HepG2 (cell line): ENCODE results near the gene SLBP. TPM values are rescaled to one million over a fixed set of nuclear protein-coding genes. Genes with fewer than 3 reads are reported as not detected.

Source experiments
- ATAC-seq: fragments of 200-7000 bp; cut with Tn5 transposase; 3 replicates; pipeline ENCODE4 v1.9.1; 2020; ENCODE audit warnings: mild to moderate bottlenecking, moderate library complexity
- BruUV-seq: library from RNA; stranded (reverse); fragments of 400-500 nt; replicated peaks from 2 replicates; lab custom pipeline; 2021; lab: Mats Ljungman, UMichigan
- CTCF ChIA-PET: fragments of 300-600 bp; formaldehyde crosslinking; extraction: SDS; loops from one replicate; lab custom pipeline; 2021; ENCODE audit warnings: low total read pairs, inconsistent platforms, low intra/inter-chr PET ratio; lab: Yijun Ruan, JAX
- POLR2A ChIA-PET: fragments of 350-600 bp; sonication (Branson Sonifier 250); formaldehyde crosslinking; loops from one replicate; lab custom pipeline; 2020; ENCODE audit warnings: antibody characterized with exemption, inconsistent platforms; lab: Yijun Ruan, JAX
- DNase-seq: peaks from one replicate; pipeline ENCODE4 v3.0.0-alpha.2; 2015; ENCODE audit warnings: low spot score
- FAIRE-seq: peaks from 3 replicates; lab custom pipeline; 2011; peaks lifted over from hg19 to GRCh38; lab: Jason Lieb, UNC
- H2AFZ ChIP-seq: one replicate; pipeline ENCODE4 v1.6.1; 2011; ENCODE audit warnings: low read length, inconsistent platforms
- H3K27ac ChIP-seq: fragments of 300-600 bp; 3 replicates; pipeline ENCODE4 v1.8.0; 2011; ENCODE audit warnings: mixed run types, mild to moderate bottlenecking, mixed read lengths, low read length, inconsistent platforms; ENCODE audit not compliant: insufficient read depth; ENCODE audit errors: extremely low read length
- H3K27me3 ChIP-seq, 2 experiments: fragments of 200-600 bp in 1 of 2; 2 replicates in 1 of 2; 3 replicates in 1 of 2; pipeline versions ENCODE4 v1.6.0 to v1.8.0; 2011; ENCODE audit warnings: low read length in 2 of 2, mild to moderate bottlenecking in 2 of 2, moderate library complexity in 2 of 2, inconsistent platforms in 1 of 2; ENCODE audit not compliant: insufficient read depth in 2 of 2, control insufficient read depth in 1 of 2
- H3K36me3 ChIP-seq, 2 experiments: fragments of 200-600 bp in 1 of 2; replicated peaks in 1 of 2; 2 replicates in 1 of 2; 3 replicates in 1 of 2; pipeline versions ENCODE4 v1.5.1 to v1.8.0; 2011; ENCODE audit warnings: low read length in 2 of 2, inconsistent platforms in 1 of 2; ENCODE audit not compliant: insufficient read depth in 2 of 2, control insufficient read depth in 1 of 2
- H3K4me1 ChIP-seq: 2 replicates; pipeline ENCODE4 v1.5.1; 2012; ENCODE audit warnings: low read length, inconsistent platforms; ENCODE audit not compliant: insufficient read depth
- H3K4me2 ChIP-seq: 2 replicates; pipeline ENCODE4 v1.6.0; 2011; ENCODE audit warnings: low read depth, low read length, inconsistent platforms
- H3K4me3 ChIP-seq, 3 experiments: fragments of 200-600 bp in 1 of 3; sonication (generic), shearing (Covaris generic) in 1 of 3; replicated peaks in 1 of 3; 2 replicates each; pipeline ENCODE4 v1.5.1; 2011 to 2016; ENCODE audit warnings: low read length in 3 of 3, inconsistent platforms in 2 of 3, low read depth in 2 of 3, mild to moderate bottlenecking in 2 of 3, control low read depth in 1 of 3, mixed read lengths in 1 of 3; ENCODE audit not compliant: insufficient read depth in 1 of 3
- H3K79me2 ChIP-seq: one replicate; pipeline ENCODE4 v1.6.1; 2011; ENCODE audit warnings: low read length, inconsistent platforms; ENCODE audit not compliant: insufficient read depth
- H3K9ac ChIP-seq: 2 replicates; pipeline ENCODE4 v1.6.0; 2011; ENCODE audit warnings: mild to moderate bottlenecking, low read depth, low read length, inconsistent platforms; ENCODE audit not compliant: insufficient read depth
- H3K9me3 ChIP-seq: 2 replicates; pipeline ENCODE4 v1.5.1; 2012; ENCODE audit warnings: mild to moderate bottlenecking, low read length
- H4K20me1 ChIP-seq: 2 replicates; pipeline ENCODE4 v1.6.0; 2011; ENCODE audit warnings: inconsistent platforms, mild to moderate bottlenecking, low read length, moderate library complexity; ENCODE audit not compliant: insufficient read depth
- CENPT ChIP-seq: sonication (generic); formaldehyde crosslinking; IDR thresholded peaks from 2 replicates; pipeline ENCODE4 v1.8.0; 2022; ENCODE audit warnings: low read depth, mild to moderate bottlenecking, moderate library complexity, missing genetic modification reagents
- NFKBIZ ChIP-seq: IDR thresholded peaks from 2 replicates; pipeline ENCODE4 v1.6.1; 2018; ENCODE audit warnings: missing genetic modification reagents, missing compliant biosample characterization
- SATB2 ChIP-seq: sonication (generic); formaldehyde crosslinking; IDR thresholded peaks from 2 replicates; pipeline ENCODE4 v1.5.0; 2020; ENCODE audit warnings: missing genetic modification reagents
- SMAD9 ChIP-seq: sonication (generic); formaldehyde crosslinking; IDR thresholded peaks from 2 replicates; pipeline ENCODE4 v1.5.1; 2020; ENCODE audit warnings: mild to moderate bottlenecking, missing genetic modification reagents
- TBL1XR1 ChIP-seq: fragments of 150-350 bp; IDR thresholded peaks from 2 replicates; pipeline ENCODE4 v1.6.1; 2014; ENCODE audit warnings: borderline replicate concordance, low read length; ENCODE audit not compliant: partially characterized antibody
- U2AF2 ChIP-seq: fragments of 200-400 bp; formaldehyde crosslinking; IDR thresholded peaks from 2 replicates; pipeline ENCODE4 v1.6.1; 2017; ENCODE audit warnings: low read depth, mild to moderate bottlenecking, low read length
- ZNF282 ChIP-seq: fragments of 450-650 bp; IDR thresholded peaks from 2 replicates; pipeline ENCODE4 v1.6.1; 2018; ENCODE audit not compliant: partially characterized antibody
- ZNF773 ChIP-seq: sonication (generic); formaldehyde crosslinking; IDR thresholded peaks from 2 replicates; pipeline ENCODE4 v1.4.0; 2020; ENCODE audit warnings: missing genetic modification reagents, borderline replicate concordance
- ZSCAN29 ChIP-seq: sonication (generic); formaldehyde crosslinking; conservative IDR thresholded peaks from 2 replicates; pipeline ENCODE4 v1.4.0; 2020; ENCODE audit warnings: mild to moderate bottlenecking, missing genetic modification reagents
- WGBS: methylation state at CpG from one replicate; pipeline ENCODE4 v1.1.6; 2017; ENCODE audit warnings: low lambda C conversion rate; 5-methylcytosine and 5-hydroxymethylcytosine counted together
- in situ Hi-C: cut with HindIII; loops from 2 replicates; pipeline ENCODE4 v1.10.0; 2017; ENCODE audit warnings: low pct_unique_long_range_greater_than_20kb; ENCODE audit not compliant: extremely low pct_ligation_motif_present
- intact Hi-C: fragments of 100-400 bp; cut with micrococcal nuclease; formaldehyde crosslinking; loops from one replicate; pipeline ENCODE4 v1.10.0; 2022; ENCODE audit not compliant: unreplicated experiment
- polyA plus RNA-seq, 8 experiments: library from polyadenylated mRNA; depleted of rRNA in 3 of 8; stranded (reverse) in 7 of 8; unstranded in 1 of 8; fragments of >200 nt; fragmentation: Illumina TruSeq in 4 of 8; extraction: Trizol in 4 of 8; gene quantifications; 2 replicates each; pipeline versions ENCODE4 v1.2.1 to v1.2.3, GENCODE V29; 2011 to 2016; ENCODE audit warnings: low read depth in 4 of 8, missing spikeins in 1 of 8, mixed read lengths in 1 of 8; ENCODE audit not compliant: insufficient read depth in 1 of 8
- total RNA-seq, 5 experiments: library from RNA; depleted of rRNA; stranded (reverse); fragments of >200 nt; fragmentation: Illumina TruSeq; extraction: Trizol; gene quantifications; 2 replicates each; pipeline ENCODE4 v1.2.3, GENCODE V29; 2016; ENCODE audit warnings: low read depth in 1 of 5
- TF ChIP-seq, protein P1 (sequence below): sonication (generic); formaldehyde crosslinking; IDR thresholded peaks from 2 replicates; pipeline ENCODE4 v1.4.0; 2020; ENCODE audit warnings: mild to moderate bottlenecking, missing genetic modification reagents, borderline replicate concordance
- TF ChIP-seq, protein P2 (sequence below): sonication (generic); formaldehyde crosslinking; IDR thresholded peaks from 2 replicates; pipeline ENCODE4 v1.4.0; 2020; ENCODE audit warnings: mild to moderate bottlenecking, missing genetic modification reagents
- TF ChIP-seq, protein P3 (sequence below): sonication (generic); formaldehyde crosslinking; IDR thresholded peaks from 2 replicates; pipeline ENCODE4 v1.5.1; 2020; ENCODE audit warnings: missing genetic modification reagents, mild to moderate bottlenecking, borderline replicate concordance
- TF ChIP-seq, protein P4 (sequence below): sonication (generic); formaldehyde crosslinking; IDR thresholded peaks from 2 replicates; pipeline ENCODE4 v1.8.0; 2022; ENCODE audit warnings: mild to moderate bottlenecking, missing genetic modification reagents, moderate library complexity
- TF ChIP-seq, protein P5 (sequence below): IDR thresholded peaks from 2 replicates; pipeline ENCODE4 v1.6.1; 2016; ENCODE audit warnings: low read depth

SLBP gene
- total and polyA plus RNA-seq, 2 of the 13 experiments (the other 11 are each of a cell fraction or from before 2014, with no cell fraction given): 43.9 to 104 TPM

DNA sequence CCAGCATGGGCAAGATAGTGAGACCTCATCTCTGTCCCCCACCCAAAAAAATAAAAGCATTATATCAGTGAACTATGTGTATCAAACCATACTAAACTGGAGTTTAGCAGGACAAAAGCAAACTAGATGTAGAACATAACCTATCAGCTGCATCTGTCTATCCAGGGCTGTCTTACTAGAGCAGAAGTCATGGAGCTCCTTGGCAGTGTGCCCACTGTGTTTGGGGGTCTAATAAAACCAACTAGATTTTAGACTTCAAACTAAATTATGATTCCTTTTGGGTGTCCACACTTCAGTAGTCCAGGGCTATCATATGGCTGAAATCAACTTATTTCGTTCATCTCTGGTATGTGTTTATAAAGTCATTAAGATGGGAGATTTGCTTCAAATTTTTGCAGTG lies 8.3 kb downstream of the SLBP start:
- BruUV-seq: no TSS peak
- Histone ChIP-seq H3K27ac (no peak overlapping the region), H3K4me1 (peaks cover 25% of the 10 kb centered on the region), H2AFZ (no peak overlapping the region), H3K9ac (no peak overlapping the region), H3K27me3 (no peaks in the 10 kb centered on the region), H4K20me1 (peaks cover 5% of the 10 kb centered on the region; the same call in 1 of the 2 replicates), H3K79me2 (peaks cover 59% of the 10 kb centered on the region), H3K4me2 (no peak overlapping the region), H3K4me3 (no peak overlapping the region), H3K9me3 (no peaks in the 10 kb centered on the region), H3K36me3 (peaks cover 18 to 56% of the 10 kb centered on the region in 2 experiments)
- WGBS: 94% methylated on average over 1 of the region's 1 CpG
- TF ChIP-seq NFKBIZ (CRISPR knock-in tag) (no peak), ZSCAN29 (CRISPR knock-in tag) (no peak), ZNF282 (no peak), U2AF2 (no peak), TBL1XR1 (no peak), ZNF773 (CRISPR knock-in tag) (no peak), SATB2 (CRISPR knock-in tag) (no peak), CENPT (CRISPR knock-in tag) (no peak), SMAD9 (no peak)
- TF ChIP-seq, protein P1, sequence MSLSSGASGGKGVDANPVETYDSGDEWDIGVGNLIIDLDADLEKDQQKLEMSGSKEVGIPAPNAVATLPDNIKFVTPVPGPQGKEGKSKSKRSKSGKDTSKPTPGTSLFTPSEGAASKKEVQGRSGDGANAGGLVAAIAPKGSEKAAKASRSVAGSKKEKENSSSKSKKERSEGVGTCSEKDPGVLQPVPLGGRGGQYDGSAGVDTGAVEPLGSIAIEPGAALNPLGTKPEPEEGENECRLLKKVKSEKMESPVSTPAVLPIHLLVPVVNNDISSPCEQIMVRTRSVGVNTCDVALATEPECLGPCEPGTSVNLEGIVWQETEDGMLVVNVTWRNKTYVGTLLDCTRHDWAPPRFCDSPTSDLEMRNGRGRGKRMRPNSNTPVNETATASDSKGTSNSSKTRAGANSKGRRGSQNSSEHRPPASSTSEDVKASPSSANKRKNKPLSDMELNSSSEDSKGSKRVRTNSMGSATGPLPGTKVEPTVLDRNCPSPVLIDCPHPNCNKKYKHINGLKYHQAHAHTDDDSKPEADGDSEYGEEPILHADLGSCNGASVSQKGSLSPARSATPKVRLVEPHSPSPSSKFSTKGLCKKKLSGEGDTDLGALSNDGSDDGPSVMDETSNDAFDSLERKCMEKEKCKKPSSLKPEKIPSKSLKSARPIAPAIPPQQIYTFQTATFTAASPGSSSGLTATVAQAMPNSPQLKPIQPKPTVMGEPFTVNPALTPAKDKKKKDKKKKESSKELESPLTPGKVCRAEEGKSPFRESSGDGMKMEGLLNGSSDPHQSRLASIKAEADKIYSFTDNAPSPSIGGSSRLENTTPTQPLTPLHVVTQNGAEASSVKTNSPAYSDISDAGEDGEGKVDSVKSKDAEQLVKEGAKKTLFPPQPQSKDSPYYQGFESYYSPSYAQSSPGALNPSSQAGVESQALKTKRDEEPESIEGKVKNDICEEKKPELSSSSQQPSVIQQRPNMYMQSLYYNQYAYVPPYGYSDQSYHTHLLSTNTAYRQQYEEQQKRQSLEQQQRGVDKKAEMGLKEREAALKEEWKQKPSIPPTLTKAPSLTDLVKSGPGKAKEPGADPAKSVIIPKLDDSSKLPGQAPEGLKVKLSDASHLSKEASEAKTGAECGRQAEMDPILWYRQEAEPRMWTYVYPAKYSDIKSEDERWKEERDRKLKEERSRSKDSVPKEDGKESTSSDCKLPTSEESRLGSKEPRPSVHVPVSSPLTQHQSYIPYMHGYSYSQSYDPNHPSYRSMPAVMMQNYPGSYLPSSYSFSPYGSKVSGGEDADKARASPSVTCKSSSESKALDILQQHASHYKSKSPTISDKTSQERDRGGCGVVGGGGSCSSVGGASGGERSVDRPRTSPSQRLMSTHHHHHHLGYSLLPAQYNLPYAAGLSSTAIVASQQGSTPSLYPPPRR (CRISPR knock-in tag): no peak
- TF ChIP-seq, protein P2, sequence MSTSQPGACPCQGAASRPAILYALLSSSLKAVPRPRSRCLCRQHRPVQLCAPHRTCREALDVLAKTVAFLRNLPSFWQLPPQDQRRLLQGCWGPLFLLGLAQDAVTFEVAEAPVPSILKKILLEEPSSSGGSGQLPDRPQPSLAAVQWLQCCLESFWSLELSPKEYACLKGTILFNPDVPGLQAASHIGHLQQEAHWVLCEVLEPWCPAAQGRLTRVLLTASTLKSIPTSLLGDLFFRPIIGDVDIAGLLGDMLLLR: no peak
- TF ChIP-seq, protein P3, sequence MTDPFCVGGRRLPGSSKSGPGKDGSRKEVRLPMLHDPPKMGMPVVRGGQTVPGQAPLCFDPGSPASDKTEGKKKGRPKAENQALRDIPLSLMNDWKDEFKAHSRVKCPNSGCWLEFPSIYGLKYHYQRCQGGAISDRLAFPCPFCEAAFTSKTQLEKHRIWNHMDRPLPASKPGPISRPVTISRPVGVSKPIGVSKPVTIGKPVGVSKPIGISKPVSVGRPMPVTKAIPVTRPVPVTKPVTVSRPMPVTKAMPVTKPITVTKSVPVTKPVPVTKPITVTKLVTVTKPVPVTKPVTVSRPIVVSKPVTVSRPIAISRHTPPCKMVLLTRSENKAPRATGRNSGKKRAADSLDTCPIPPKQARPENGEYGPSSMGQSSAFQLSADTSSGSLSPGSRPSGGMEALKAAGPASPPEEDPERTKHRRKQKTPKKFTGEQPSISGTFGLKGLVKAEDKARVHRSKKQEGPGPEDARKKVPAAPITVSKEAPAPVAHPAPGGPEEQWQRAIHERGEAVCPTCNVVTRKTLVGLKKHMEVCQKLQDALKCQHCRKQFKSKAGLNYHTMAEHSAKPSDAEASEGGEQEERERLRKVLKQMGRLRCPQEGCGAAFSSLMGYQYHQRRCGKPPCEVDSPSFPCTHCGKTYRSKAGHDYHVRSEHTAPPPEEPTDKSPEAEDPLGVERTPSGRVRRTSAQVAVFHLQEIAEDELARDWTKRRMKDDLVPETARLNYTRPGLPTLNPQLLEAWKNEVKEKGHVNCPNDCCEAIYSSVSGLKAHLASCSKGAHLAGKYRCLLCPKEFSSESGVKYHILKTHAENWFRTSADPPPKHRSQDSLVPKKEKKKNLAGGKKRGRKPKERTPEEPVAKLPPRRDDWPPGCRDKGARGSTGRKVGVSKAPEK: no peak
- TF ChIP-seq, protein P4, sequence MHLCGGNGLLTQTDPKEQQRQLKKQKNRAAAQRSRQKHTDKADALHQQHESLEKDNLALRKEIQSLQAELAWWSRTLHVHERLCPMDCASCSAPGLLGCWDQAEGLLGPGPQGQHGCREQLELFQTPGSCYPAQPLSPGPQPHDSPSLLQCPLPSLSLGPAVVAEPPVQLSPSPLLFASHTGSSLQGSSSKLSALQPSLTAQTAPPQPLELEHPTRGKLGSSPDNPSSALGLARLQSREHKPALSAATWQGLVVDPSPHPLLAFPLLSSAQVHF (CRISPR knock-in tag): no peak
- TF ChIP-seq, protein P5, sequence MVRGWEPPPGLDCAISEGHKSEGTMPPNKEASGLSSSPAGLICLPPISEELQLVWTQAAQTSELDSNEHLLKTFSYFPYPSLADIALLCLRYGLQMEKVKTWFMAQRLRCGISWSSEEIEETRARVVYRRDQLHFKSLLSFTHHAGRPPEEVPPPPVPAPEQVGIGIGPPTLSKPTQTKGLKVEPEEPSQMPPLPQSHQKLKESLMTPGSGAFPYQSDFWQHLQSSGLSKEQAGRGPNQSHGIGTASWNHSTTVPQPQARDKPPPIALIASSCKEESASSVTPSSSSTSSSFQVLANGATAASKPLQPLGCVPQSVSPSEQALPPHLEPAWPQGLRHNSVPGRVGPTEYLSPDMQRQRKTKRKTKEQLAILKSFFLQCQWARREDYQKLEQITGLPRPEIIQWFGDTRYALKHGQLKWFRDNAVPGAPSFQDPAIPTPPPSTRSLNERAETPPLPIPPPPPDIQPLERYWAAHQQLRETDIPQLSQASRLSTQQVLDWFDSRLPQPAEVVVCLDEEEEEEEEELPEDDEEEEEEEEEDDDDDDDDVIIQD: no peak
- in situ Hi-C loops: no loop called here
- CTCF ChIA-PET: no interaction called here
- POLR2A ChIA-PET: no interaction called here
- intact Hi-C loops: no loop called here
- no peak for ATAC-seq
- FAIRE-seq: no peak
- DNase-seq: no peak
